ENCODE measurements around the gene ASB6. TPM values are rescaled to one million over a fixed set of nuclear protein-coding genes. Genes with fewer than 3 reads are reported as not detected.

ASB6 gene
- total RNA-seq, 1 donor from 2014 or later: 22.4 TPM

GRCh38 chr9:129586245-129586644 is 55.7 kb downstream of the ASB6 start:
- H3K27ac Mint-ChIP-seq: no peak overlapping the region
- peaks cover 4% of the 10 kb centered on the region for H3K9me3 Mint-ChIP-seq
- H3K4me3 Mint-ChIP-seq: no peak overlapping the region
- TF ChIP-seq CTCF (conservative IDR thresholded peaks at IDR 0.05): no peak
- H3K36me3 Mint-ChIP-seq: no peaks in the 10 kb centered on the region
- H3K27me3 Mint-ChIP-seq: no peaks in the 10 kb centered on the region
- no peak for DNase-seq (ENCODE audit: extremely low spot score, unreplicated experiment)
- peaks cover 60% of the 10 kb centered on the region for H3K4me1 Mint-ChIP-seq (ENCODE audit: unreplicated experiment)

GRCh38 chr9:129585352-129585751 is 56.6 kb downstream of the ASB6 start:
- no peak for DNase-seq (ENCODE audit: extremely low spot score, unreplicated experiment)
- no peaks in the 10 kb centered on the region for H3K36me3 Mint-ChIP-seq
- peaks cover 52% of the 10 kb centered on the region for H3K4me1 Mint-ChIP-seq (ENCODE audit: unreplicated experiment)
- H3K27ac Mint-ChIP-seq: no peak overlapping the region
- H3K4me3 Mint-ChIP-seq: no peak overlapping the region
- no peaks in the 10 kb centered on the region for H3K27me3 Mint-ChIP-seq
- H3K9me3 Mint-ChIP-seq: peaks cover 4% of the 10 kb centered on the region
- no peak for TF ChIP-seq CTCF (conservative IDR thresholded peaks at IDR 0.05)

Other genes with a start within 250 kb of the ASB6 start
- not detected in 2 replicates for gene C9orf50, start 21.1 kb downstream of the ASB6 start, total RNA-seq (ENCODE audit: low replicate concordance)
- 31.4 and 33.5 TPM in 2 replicates for gene NTMT1, start 16.0 kb downstream of the ASB6 start, total RNA-seq (ENCODE audit: low replicate concordance)
- 0.50 and 20.8 TPM in 2 replicates for gene PRRX2, start 23.5 kb upstream of the ASB6 start, total RNA-seq (ENCODE audit: low replicate concordance)
- gene PTGES, start 110.9 kb upstream of the ASB6 start, total RNA-seq (ENCODE audit: low replicate concordance): 29.1 and 67.1 TPM in 2 replicates
- gene TOR1B, start 161.0 kb upstream of the ASB6 start, total RNA-seq (ENCODE audit: low replicate concordance): 19.4 and 23.5 TPM in 2 replicates
- gene TOR1A, start 182.0 kb upstream of the ASB6 start, total RNA-seq (ENCODE audit: low replicate concordance): 28.5 and 36.2 TPM in 2 replicates
- gene C9orf78, start 193.1 kb upstream of the ASB6 start, total RNA-seq (ENCODE audit: low replicate concordance): 33.6 and 35.4 TPM in 2 replicates
- 37.8 and 39.2 TPM in 2 replicates for gene USP20, start 193.3 kb upstream of the ASB6 start, total RNA-seq (ENCODE audit: low replicate concordance)

All from type B pancreatic cell (in vitro differentiated cells).